Astrocyte (in vitro differentiated cells and primary cell): ENCODE results near the gene CAPRIN2. TPM values are rescaled to one million over a fixed set of nuclear protein-coding genes. Genes with fewer than 3 reads are reported as not detected.

Experiments used
- DNase-seq: peaks from one replicate; pipeline ENCODE4 v3.0.0-alpha.2; 2010; ENCODE audit warnings: low read depth
- FAIRE-seq: peaks from 2 replicates; lab custom pipeline; 2011; peaks lifted over from hg19 to GRCh38; lab: Jason Lieb, UNC
- H2AFZ ChIP-seq: 2 replicates; pipeline ENCODE4 v1.6.0; 2012; ENCODE audit warnings: low read depth, low read length, inconsistent platforms
- H3K27ac ChIP-seq: 2 replicates; pipeline ENCODE4 v1.5.1; 2011; ENCODE audit warnings: low read depth, low read length, inconsistent platforms
- H3K27me3 ChIP-seq: 2 replicates; pipeline ENCODE4 v1.6.0; 2011; ENCODE audit warnings: low read length, inconsistent platforms; ENCODE audit not compliant: insufficient read depth
- H3K36me3 ChIP-seq: 2 replicates; pipeline ENCODE4 v1.5.1; 2011; ENCODE audit warnings: low read length, inconsistent platforms; ENCODE audit not compliant: insufficient read depth
- H3K4me1 ChIP-seq: 2 replicates; pipeline ENCODE4 v1.5.1; 2011; ENCODE audit warnings: low read length, inconsistent platforms; ENCODE audit not compliant: insufficient read depth
- H3K4me2 ChIP-seq: 2 replicates; pipeline ENCODE4 v1.6.0; 2012; ENCODE audit warnings: low read length, inconsistent platforms
- H3K4me3 ChIP-seq: 2 replicates; pipeline ENCODE4 v1.5.1; 2011; ENCODE audit warnings: low read depth, mild to moderate bottlenecking, low read length, inconsistent platforms; ENCODE audit not compliant: insufficient read depth
- H3K79me2 ChIP-seq: 2 replicates; pipeline ENCODE4 v1.6.0; 2012; ENCODE audit warnings: mild to moderate bottlenecking, low read length, inconsistent platforms; ENCODE audit not compliant: insufficient read depth
- H3K9ac ChIP-seq: 2 replicates; pipeline ENCODE4 v1.6.0; 2012; ENCODE audit warnings: mild to moderate bottlenecking, low read length, inconsistent platforms
- H3K9me3 ChIP-seq: 2 replicates; pipeline ENCODE4 v1.5.1; 2012; ENCODE audit warnings: low read depth, mild to moderate bottlenecking, low read length, inconsistent platforms; ENCODE audit not compliant: insufficient read depth
- H4K20me1 ChIP-seq: 2 replicates; pipeline ENCODE4 v1.6.0; 2012; ENCODE audit warnings: low read length, inconsistent platforms; ENCODE audit not compliant: insufficient read depth
- H3K27ac Mint-ChIP-seq: one replicate; pipeline ENCODE4 v1.8.0; 2021; ENCODE audit warnings: mild to moderate bottlenecking, mixed read lengths; ENCODE audit not compliant: unreplicated experiment
- H3K27me3 Mint-ChIP-seq: one replicate; pipeline ENCODE4 v1.8.0; 2021; ENCODE audit warnings: low read depth, mixed read lengths; ENCODE audit not compliant: unreplicated experiment
- H3K36me3 Mint-ChIP-seq: one replicate; pipeline ENCODE4 v1.8.0; 2021; ENCODE audit warnings: low read depth, mixed read lengths; ENCODE audit not compliant: unreplicated experiment
- H3K4me1 Mint-ChIP-seq: one replicate; pipeline ENCODE4 v1.8.0; 2021; ENCODE audit warnings: low read depth, mixed read lengths; ENCODE audit not compliant: unreplicated experiment
- H3K4me3 Mint-ChIP-seq: one replicate; pipeline ENCODE4 v1.8.0; 2021; ENCODE audit warnings: mild to moderate bottlenecking, moderate library complexity, mixed read lengths; ENCODE audit not compliant: unreplicated experiment
- H3K9me3 Mint-ChIP-seq: one replicate; pipeline ENCODE4 v1.8.0; 2021; ENCODE audit warnings: mild to moderate bottlenecking, mixed read lengths; ENCODE audit not compliant: unreplicated experiment
- EZH2 ChIP-seq: IDR thresholded peaks from 2 replicates; pipeline ENCODE4 v1.6.1; 2012; ENCODE audit warnings: mild to moderate bottlenecking, low read length, inconsistent platforms; ENCODE audit not compliant: insufficient read depth
- total RNA-seq: library from RNA; stranded (reverse); gene quantifications from 2 replicates; pipeline ENCODE4 v1.2.1, GENCODE V29; 2021
- TF ChIP-seq, protein P1 (sequence below): IDR thresholded peaks from 2 replicates; pipeline ENCODE4 v1.5.1; 2011; ENCODE audit warnings: low read depth, mild to moderate bottlenecking, inconsistent platforms, low read length, moderate library complexity; ENCODE audit not compliant: insufficient read depth

CAPRIN2 gene
- total RNA-seq, 1 donor from 2014 or later, result 23.1 TPM

DNA sequence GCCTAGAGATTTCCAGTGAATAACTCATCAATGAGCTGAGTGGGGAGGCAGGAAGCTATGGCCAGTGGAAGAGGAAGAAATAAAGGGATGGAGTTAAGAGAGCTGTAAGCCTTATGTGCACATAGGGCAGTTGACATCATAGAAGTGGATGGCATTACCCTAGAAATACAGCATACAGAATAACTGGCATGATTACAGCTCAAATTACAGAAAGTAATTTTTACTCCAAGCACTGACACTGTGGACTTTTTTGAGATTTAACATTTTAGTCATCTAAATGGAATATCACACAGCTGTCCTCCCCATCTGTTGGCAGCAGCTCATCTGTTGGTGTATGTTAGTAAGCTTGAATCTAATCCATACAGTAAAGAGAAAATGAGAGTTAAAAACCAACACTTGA is 53.7 kb downstream of the CAPRIN2 start:
- H3K27me3 ChIP-seq, result no peaks in the 10 kb centered on the region
- no peaks in the 10 kb centered on the region for H4K20me1 ChIP-seq
- no peak overlapping the region for H3K4me2 ChIP-seq
- Mint-ChIP-seq H3K4me3 (no peak overlapping the region), H3K27me3 (no peaks in the 10 kb centered on the region), H3K4me1 (no peaks in the 10 kb centered on the region), H3K27ac (no peak overlapping the region), H3K36me3 (no peaks in the 10 kb centered on the region), H3K9me3 (no peaks in the 10 kb centered on the region)
- no peak overlapping the region for H3K27ac ChIP-seq
- DNase-seq (no peak), FAIRE-seq (no peak)
- TF ChIP-seq, protein P1, sequence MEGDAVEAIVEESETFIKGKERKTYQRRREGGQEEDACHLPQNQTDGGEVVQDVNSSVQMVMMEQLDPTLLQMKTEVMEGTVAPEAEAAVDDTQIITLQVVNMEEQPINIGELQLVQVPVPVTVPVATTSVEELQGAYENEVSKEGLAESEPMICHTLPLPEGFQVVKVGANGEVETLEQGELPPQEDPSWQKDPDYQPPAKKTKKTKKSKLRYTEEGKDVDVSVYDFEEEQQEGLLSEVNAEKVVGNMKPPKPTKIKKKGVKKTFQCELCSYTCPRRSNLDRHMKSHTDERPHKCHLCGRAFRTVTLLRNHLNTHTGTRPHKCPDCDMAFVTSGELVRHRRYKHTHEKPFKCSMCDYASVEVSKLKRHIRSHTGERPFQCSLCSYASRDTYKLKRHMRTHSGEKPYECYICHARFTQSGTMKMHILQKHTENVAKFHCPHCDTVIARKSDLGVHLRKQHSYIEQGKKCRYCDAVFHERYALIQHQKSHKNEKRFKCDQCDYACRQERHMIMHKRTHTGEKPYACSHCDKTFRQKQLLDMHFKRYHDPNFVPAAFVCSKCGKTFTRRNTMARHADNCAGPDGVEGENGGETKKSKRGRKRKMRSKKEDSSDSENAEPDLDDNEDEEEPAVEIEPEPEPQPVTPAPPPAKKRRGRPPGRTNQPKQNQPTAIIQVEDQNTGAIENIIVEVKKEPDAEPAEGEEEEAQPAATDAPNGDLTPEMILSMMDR, result no peak
- no peak for TF ChIP-seq EZH2
- H3K4me1 ChIP-seq, result no peaks in the 10 kb centered on the region
- H2AFZ ChIP-seq, result no peak overlapping the region
- H3K9me3 ChIP-seq, result no peaks in the 10 kb centered on the region
- no peaks in the 10 kb centered on the region for H3K36me3 ChIP-seq
- no peak overlapping the region for H3K9ac ChIP-seq
- no peak overlapping the region for H3K4me3 ChIP-seq
- no peaks in the 10 kb centered on the region for H3K79me2 ChIP-seq

DNA sequence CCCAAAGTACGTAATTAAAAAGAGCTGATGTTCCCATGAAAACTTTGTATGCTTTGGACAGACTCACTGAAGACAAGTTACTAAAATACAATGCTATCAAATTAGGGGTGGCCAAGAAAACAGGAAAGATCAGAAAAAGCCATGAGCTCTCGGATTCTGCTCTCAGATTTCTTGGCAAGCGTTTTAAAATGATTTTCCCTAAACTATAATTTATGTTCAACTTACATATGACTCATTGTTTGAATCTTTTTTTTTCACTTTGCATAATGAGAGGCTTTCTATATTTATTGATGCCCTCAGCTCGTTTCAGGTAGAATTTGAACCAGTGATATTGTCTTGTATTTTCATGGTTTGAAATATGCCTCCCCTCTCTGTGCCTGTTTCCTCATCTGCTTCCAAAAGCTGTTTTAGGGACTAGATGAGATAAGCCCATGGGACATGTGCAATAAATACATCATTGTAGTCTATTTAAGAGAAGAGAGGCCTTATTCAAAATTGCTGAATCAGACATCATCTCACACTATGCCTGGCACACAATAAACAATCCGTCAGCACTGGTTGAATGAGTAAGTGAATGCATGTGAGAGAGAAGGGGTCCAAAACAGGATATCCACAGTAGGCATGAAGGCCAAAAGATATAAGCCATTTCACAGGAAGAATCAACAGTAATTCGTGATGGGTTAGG is 54.4 kb downstream of the CAPRIN2 start:
- Mint-ChIP-seq H3K4me3 (no peak overlapping the region), H3K27me3 (no peaks in the 10 kb centered on the region), H3K27ac (no peak overlapping the region), H3K4me1 (no peaks in the 10 kb centered on the region), H3K36me3 (no peaks in the 10 kb centered on the region), H3K9me3 (no peaks in the 10 kb centered on the region)
- DNase-seq (no peak), FAIRE-seq (peak; percentile 29)
- H3K36me3 ChIP-seq, result no peaks in the 10 kb centered on the region
- no peak overlapping the region for H3K4me2 ChIP-seq
- no peak overlapping the region for H3K27ac ChIP-seq
- H2AFZ ChIP-seq, result no peak overlapping the region
- no peak overlapping the region for H3K9ac ChIP-seq
- H3K27me3 ChIP-seq, result no peaks in the 10 kb centered on the region
- H3K79me2 ChIP-seq, result peaks cover 4% of the 10 kb centered on the region
- TF ChIP-seq, protein P1, result no peak
- TF ChIP-seq EZH2, result no peak
- no peak overlapping the region for H3K4me3 ChIP-seq
- H3K4me1 ChIP-seq, result no peaks in the 10 kb centered on the region
- no peaks in the 10 kb centered on the region for H3K9me3 ChIP-seq
- H4K20me1 ChIP-seq, result no peaks in the 10 kb centered on the region

DNA sequence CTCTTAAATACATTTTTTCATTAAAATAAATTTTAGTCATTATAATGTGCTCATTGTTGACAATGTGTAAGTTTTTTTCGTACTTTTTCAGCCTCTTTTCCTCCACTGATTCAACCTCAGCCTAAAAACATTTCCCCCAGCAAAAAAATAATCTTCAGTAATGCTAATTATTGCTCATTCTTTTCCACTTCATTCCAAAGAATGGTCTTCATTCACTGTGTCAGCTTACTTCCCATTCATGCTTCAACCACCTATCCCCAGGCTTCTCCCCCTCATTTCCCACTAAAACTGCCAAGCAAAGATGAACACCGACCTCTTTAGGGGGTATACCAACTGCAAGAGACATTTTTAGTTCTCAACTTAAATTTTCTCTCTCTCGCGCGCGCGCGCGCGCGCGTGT is 56.4 kb downstream of the CAPRIN2 start:
- peaks cover 24% of the 10 kb centered on the region for H3K79me2 ChIP-seq
- no peak overlapping the region for H3K4me2 ChIP-seq
- peaks cover 9% of the 10 kb centered on the region for H3K4me1 ChIP-seq
- Mint-ChIP-seq H3K9me3 (no peaks in the 10 kb centered on the region), H3K27me3 (no peaks in the 10 kb centered on the region), H3K4me1 (peaks cover 5% of the 10 kb centered on the region), H3K4me3 (no peak overlapping the region), H3K36me3 (no peaks in the 10 kb centered on the region), H3K27ac (no peak overlapping the region)
- no peaks in the 10 kb centered on the region for H3K27me3 ChIP-seq
- H3K27ac ChIP-seq, result no peak overlapping the region
- no peak overlapping the region for H2AFZ ChIP-seq
- TF ChIP-seq, protein P1, result no peak
- no peak for TF ChIP-seq EZH2
- no peaks in the 10 kb centered on the region for H3K9me3 ChIP-seq
- DNase-seq (no peak), FAIRE-seq (no peak)
- H3K9ac ChIP-seq, result no peak overlapping the region
- H4K20me1 ChIP-seq, result peaks cover 9% of the 10 kb centered on the region
- H3K36me3 ChIP-seq, result no peaks in the 10 kb centered on the region
- no peak overlapping the region for H3K4me3 ChIP-seq
